ENCODE measurements around the gene TMEM63A.
A peak's percentile ranks its signal among the peaks of the same experiment; 100 is the strongest.

TMEM63A gene

GRCh38 chr1:225923692-225924555 lies 41.7 kb upstream of the TMEM63A start, which contains the start of gene PYCR2:
PYCR2 (minus strand) TSS chr1:225924250; CDS start chr1:225924110, 140 bp downstream.
- peak within 1 kb of the TSS; percentile 96 for H3K4me3 ChIP-seq (replicated peaks; ENCODE audit: low read depth, low read length)
- TF ChIP-seq CTCF (IDR thresholded peaks at IDR 0.05; ENCODE audit: low read depth, low read length, missing control alignments) = no peak
- DNase-seq (ENCODE audit: extremely low read depth, low read depth) = peak; percentile 83

- no peak for TF ChIP-seq CTCF (IDR thresholded peaks at IDR 0.05; ENCODE audit: low read depth, low read length, missing control alignments)
Observed at GRCh38 chr1:225923381-225923691, 41.2 kb upstream of the TMEM63A start.

GRCh38 chr1:225921734-225922709 lies 39.8 kb upstream of the TMEM63A start:
- no peak for TF ChIP-seq CTCF (IDR thresholded peaks at IDR 0.05; ENCODE audit: low read depth, low read length, missing control alignments)
- H3K4me3 ChIP-seq (replicated peaks; ENCODE audit: low read depth, low read length) = no peak overlapping the region
- no peak for DNase-seq (ENCODE audit: extremely low read depth, low read depth)

More at GRCh38 chr1:225923381-225923691, 41.2 kb upstream of the TMEM63A start:
- no peak for DNase-seq (ENCODE audit: extremely low read depth, low read depth)
- H3K4me3 ChIP-seq (replicated peaks; ENCODE audit: low read depth, low read length) = peak overlapping the region; percentile 96

GRCh38 chr1:225919906-225920305 lies 37.7 kb upstream of the TMEM63A start:
- DNase-seq (ENCODE audit: extremely low read depth, low read depth) = peak; percentile 81
- H3K4me3 ChIP-seq (replicated peaks; ENCODE audit: low read depth, low read length) = no peak overlapping the region

GRCh38 chr1:225918280-225918679 lies 36.1 kb upstream of the TMEM63A start:
- no peak for TF ChIP-seq CTCF (IDR thresholded peaks at IDR 0.05; ENCODE audit: low read depth, low read length, missing control alignments)
- no peak overlapping the region for H3K4me3 ChIP-seq (replicated peaks; ENCODE audit: low read depth, low read length)
- no peak for DNase-seq (ENCODE audit: extremely low read depth, low read depth)

More at GRCh38 chr1:225919906-225920305, 37.7 kb upstream of the TMEM63A start:
- no peak for TF ChIP-seq CTCF (IDR thresholded peaks at IDR 0.05; ENCODE audit: low read depth, low read length, missing control alignments)

GRCh38 chr1:225917536-225917935 lies 35.4 kb upstream of the TMEM63A start:
- no peak overlapping the region for H3K4me3 ChIP-seq (replicated peaks; ENCODE audit: low read depth, low read length)
- no peak for DNase-seq (ENCODE audit: extremely low read depth, low read depth)
- TF ChIP-seq CTCF (IDR thresholded peaks at IDR 0.05; ENCODE audit: low read depth, low read length, missing control alignments) = no peak
